A673 (cell line): Measurements from ENCODE around the gene HES7.

Experiments
- CTCF ChIP-seq: fragments of 300-800, 200-600 bp; sonication (generic); conservative IDR thresholded peaks from 2 replicates; pipeline ENCODE4 v1.5.1; 2017; ENCODE audit warnings: low read depth, mild to moderate bottlenecking, antibody characterized with exemption, low read length, moderate library complexity, mixed read lengths
- EZH2 ChIP-seq: fragments of 200-600 bp; sonication (generic); IDR thresholded peaks from 2 replicates; pipeline ENCODE4 v1.6.1; 2017; ENCODE audit warnings: borderline replicate concordance, low read depth, mild to moderate bottlenecking, mixed read lengths, antibody characterized with exemption, low read length; ENCODE audit not compliant: poor library complexity, severe bottlenecking

GRCh38 chr17:8155996-8156245 is 32.0 kb upstream of the HES7 start:
- TF ChIP-seq CTCF (no peak), EZH2 (no peak)
